ENCODE data around the gene RAB27A. TPM values are rescaled to one million over a fixed set of nuclear protein-coding genes. Genes with fewer than 3 reads are reported as not detected.
A peak's percentile ranks its signal among the peaks of the same experiment; 100 is the strongest.
"Not testable (repeated sequence)": the region's sequence is repeated elsewhere in the genome, so short reads cannot be mapped to it uniquely, and the experiment has no call there.

The RAB27A gene
- total RNA-seq (2014; rRNA removed; shearing (Covaris generic)), result 7.0 and 12.2 TPM in 2 replicates

- Histone ChIP-seq H3K9me3 (replicated peaks) (no peaks in the 10 kb centered on the region), H3K36me3 (no peaks in the 10 kb centered on the region), H3K27ac (peak within 1 kb of the TSS; percentile 70), H3K27me3 (no peaks in the 10 kb centered on the region), H3K4me3 (peak within 1 kb of the TSS; percentile 80), H3K4me1 (peaks cover 4% of the 10 kb centered on the region)
- peak; percentile 80 to 84 for DNase-seq
Observed at GRCh38 chr15:55289746-55290527, at the start of gene RAB27A. Gene RAB27A (minus strand): TSS chr15:55289813. CDS start chr15:55234934, 54,879 bp downstream.

DNA sequence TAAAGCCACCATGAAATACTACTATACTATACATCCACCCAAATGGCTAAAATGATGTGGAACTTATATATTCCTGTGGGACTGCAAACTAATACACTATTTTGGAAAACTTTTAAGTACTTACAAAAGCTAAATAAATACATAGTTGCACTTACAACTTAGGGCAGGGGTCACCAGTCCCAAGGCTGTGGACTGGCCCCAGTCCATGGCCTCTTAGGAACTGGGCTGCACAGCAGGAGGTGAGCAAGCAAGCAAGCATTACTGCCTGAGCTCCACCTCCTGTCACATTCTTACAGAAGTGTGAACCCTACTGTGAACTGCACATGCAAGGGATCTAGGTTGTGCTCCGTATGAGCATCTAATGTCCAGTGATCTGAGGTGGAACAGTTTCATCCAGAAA lies 47.5 kb upstream of the RAB27A start:
- Histone ChIP-seq H3K36me3 (no peaks in the 10 kb centered on the region), H3K27ac (no peak overlapping the region), H3K4me1 (no peaks in the 10 kb centered on the region), H3K4me3 (no peak overlapping the region), H3K27me3 (no peaks in the 10 kb centered on the region), H3K9me3 (replicated peaks) (no peaks in the 10 kb centered on the region)
- DNase-seq, result no peak

- no peaks in the 10 kb centered on the region for H3K36me3 ChIP-seq
- H3K4me3 ChIP-seq, result no peak overlapping the region
- no peaks in the 10 kb centered on the region for H3K9me3 ChIP-seq (replicated peaks)
- no peaks in the 10 kb centered on the region for H3K27me3 ChIP-seq
- no peak for DNase-seq
- no peaks in the 10 kb centered on the region for H3K4me1 ChIP-seq
- H3K27ac ChIP-seq, result no peak overlapping the region
Observed at GRCh38 chr15:55334997-55335396, 45.4 kb upstream of the RAB27A start.

- H3K36me3 ChIP-seq, result no peaks in the 10 kb centered on the region
- H3K27ac ChIP-seq, result no peak overlapping the region
- H3K4me1 ChIP-seq, result no peaks in the 10 kb centered on the region
- no peak for DNase-seq
- no peaks in the 10 kb centered on the region for H3K9me3 ChIP-seq (replicated peaks)
- no peak overlapping the region for H3K4me3 ChIP-seq
- no peaks in the 10 kb centered on the region for H3K27me3 ChIP-seq
Observed at GRCh38 chr15:55334371-55334770, 44.8 kb upstream of the RAB27A start.

DNA sequence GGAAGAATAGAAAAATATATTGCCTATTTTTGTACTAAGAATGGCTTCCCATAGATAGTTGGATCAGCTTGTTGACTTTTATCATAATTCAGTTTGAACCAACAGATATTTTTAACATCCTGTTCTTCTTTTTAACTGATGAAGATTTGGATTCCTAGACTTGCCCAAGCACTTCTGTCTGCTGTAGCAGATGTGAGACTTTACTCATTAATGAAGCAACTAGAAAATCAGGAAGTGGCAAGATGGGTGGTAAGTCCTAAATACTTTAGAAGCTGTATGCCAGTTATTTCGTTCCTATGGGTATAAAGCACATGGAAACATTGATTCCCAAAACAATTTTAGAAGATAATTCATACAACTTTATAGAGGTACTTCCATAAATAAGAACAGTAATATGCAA lies 37.8 kb upstream of the RAB27A start:
- Histone ChIP-seq H3K4me1 (no peaks in the 10 kb centered on the region), H3K27me3 (no peaks in the 10 kb centered on the region), H3K27ac (no peak overlapping the region), H3K4me3 (no peak overlapping the region), H3K36me3 (no peaks in the 10 kb centered on the region), H3K9me3 (replicated peaks) (no peaks in the 10 kb centered on the region)
- DNase-seq, result no peak

- no peaks in the 10 kb centered on the region for H3K27me3 ChIP-seq
- no peaks in the 10 kb centered on the region for H3K9me3 ChIP-seq (replicated peaks)
- no peak overlapping the region for H3K27ac ChIP-seq
- H3K4me3 ChIP-seq, result no peak overlapping the region
- H3K36me3 ChIP-seq, result no peaks in the 10 kb centered on the region
- DNase-seq, result no peak
- no peaks in the 10 kb centered on the region for H3K4me1 ChIP-seq
Observed at GRCh38 chr15:55322467-55322866, 32.9 kb upstream of the RAB27A start.

DNA sequence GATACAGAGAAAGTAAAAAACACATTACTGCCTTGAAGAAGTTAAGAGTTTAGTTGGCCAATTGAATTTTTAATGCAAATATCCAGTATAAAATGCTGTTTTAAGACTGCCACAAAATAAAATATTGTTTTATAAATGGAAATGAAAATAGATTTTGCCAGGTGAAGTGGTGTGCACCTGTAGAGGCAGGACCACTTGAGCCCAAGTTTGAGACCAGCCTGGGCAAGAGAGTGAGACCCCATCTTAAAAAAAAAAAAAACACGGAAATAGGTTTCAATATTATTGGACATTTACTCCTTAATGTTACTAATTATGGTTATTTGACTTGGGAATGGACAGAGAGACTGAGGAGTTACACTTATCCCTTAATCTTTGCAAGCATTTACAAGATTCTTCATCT lies 31.4 kb upstream of the RAB27A start:
- Histone ChIP-seq H3K9me3 (replicated peaks) (no peaks in the 10 kb centered on the region), H3K27me3 (no peaks in the 10 kb centered on the region), H3K36me3 (no peaks in the 10 kb centered on the region), H3K4me1 (no peaks in the 10 kb centered on the region), H3K27ac (no peak overlapping the region), H3K4me3 (no peak overlapping the region)
- no peak for DNase-seq

DNA sequence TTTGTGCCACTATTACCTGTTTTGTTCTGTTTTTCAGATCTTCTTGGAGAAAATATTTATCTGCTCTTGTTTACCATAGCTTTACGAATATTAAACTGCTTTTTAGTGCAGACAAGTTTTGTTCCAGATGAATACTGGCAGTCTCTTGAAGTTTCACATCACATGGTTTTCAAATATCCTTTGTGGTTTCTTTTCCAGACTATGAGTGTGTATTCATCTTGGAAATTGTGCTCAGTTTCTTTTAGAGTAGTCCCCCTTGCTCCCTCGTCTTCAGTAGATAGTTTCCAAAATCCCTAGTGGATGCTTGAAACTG lies 30.6 kb upstream of the RAB27A start:
- no peaks in the 10 kb centered on the region for H3K9me3 ChIP-seq (replicated peaks)
- no peak overlapping the region for H3K4me3 ChIP-seq
- no peak for DNase-seq
- no peak overlapping the region for H3K27ac ChIP-seq
- no peaks in the 10 kb centered on the region for H3K4me1 ChIP-seq
- H3K36me3 ChIP-seq, result no peaks in the 10 kb centered on the region
- no peaks in the 10 kb centered on the region for H3K27me3 ChIP-seq

DNA sequence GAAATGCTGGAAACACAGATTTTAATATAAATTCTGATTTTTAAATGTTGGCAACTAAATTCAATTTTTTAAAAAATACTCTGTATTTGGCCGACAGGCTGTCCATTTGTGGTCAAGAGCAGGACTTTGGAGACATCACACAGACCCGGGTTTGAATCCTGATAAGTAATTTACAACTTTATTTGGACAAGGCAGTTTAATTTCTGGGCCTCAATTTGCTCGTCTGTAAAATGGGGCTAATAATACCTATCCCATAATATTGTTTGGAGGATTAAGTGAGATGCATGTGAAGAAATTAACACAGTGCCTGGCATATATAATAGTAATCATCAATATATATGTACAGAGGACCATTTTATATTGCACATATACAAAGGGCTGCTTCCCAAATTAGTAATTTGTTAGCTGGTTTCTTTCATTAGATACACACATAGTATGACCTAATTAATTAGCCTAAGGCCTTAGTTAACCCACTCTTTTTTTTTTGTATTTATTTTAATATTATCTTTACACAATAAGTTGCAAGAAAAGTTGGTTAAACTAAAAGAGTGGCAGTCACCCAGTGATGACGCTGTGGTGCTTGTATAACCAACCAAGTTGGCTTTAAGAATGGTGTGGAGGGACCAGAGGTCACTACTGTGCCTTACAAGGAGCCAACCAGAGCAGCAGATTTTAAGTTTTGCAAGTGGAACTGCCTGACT lies 30.1 kb upstream of the RAB27A start:
- H3K9me3 ChIP-seq (replicated peaks), result no peaks in the 10 kb centered on the region
- H3K4me1 ChIP-seq, result no peaks in the 10 kb centered on the region
- H3K27me3 ChIP-seq, result no peaks in the 10 kb centered on the region
- H3K27ac ChIP-seq, result peak overlapping the region; percentile 76
- no peaks in the 10 kb centered on the region for H3K36me3 ChIP-seq
- H3K4me3 ChIP-seq, result peak overlapping the region; percentile 82
- peak in 1 of 2 experiments; percentile 8 for DNase-seq

DNA sequence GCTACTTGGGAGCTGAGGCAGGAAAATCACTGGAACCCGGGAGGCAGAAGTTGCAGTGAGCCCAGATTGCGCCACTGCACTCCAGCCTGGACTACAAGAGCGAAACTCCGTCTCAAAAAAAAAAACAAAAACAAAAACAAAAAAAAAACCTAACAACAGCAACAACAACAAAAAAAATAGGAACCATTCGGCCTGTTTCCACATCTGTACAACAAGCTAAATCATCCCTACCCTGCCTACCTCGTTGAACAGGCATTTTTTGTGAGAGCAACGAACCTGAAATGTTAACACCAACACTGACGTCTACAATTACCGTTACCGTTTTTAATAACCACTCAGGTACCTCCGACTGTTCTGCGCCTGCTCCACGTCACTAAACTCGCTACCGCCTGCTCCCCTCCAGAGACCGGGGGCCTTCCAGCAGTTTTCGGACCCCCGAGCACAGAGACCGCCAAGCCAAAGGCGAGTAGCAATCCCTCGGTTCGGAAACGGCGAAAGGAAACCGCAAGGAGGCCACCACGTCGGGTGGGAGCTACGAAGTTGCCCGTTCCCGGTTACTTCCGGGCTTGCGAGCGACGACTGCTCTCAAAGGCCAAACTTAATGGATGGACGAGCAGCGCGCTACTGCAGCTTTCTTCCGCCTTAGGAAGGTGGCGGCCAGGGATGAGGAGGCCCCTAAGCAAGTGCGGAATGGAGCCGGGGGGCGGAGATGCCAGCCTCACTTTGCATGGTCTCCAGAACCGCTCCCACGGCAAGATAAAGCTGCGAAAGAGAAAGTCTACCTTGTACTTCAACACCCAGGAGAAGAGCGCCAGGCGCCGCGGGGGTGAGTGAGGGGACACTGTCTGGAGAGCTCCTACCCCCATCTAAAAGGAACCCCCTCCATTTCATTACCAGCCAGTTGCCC lies 29.2 kb upstream of the RAB27A start, which contains the start of the genes PIGB and PIGBOS1:
Gene PIGB (plus strand): TSS at position 635 of the 907 bp plus-strand sequence. CDS start 29 bp downstream, at position 664.
Gene PIGBOS1 (minus strand): TSS at position 536 of the 907 bp plus-strand sequence. CDS start 1,331 bp downstream, outside the sequence.
- no peaks in the 10 kb centered on the region for H3K27me3 ChIP-seq
- peak within 1 kb of the TSS; percentile 76 for H3K27ac ChIP-seq
- peak within 1 kb of the TSS; percentile 82 for H3K4me3 ChIP-seq
- no peaks in the 10 kb centered on the region for H3K4me1 ChIP-seq
- H3K9me3 ChIP-seq (replicated peaks), result no peaks in the 10 kb centered on the region
- peaks cover under 1% of the 10 kb centered on the region; the same call in 1 of the 2 replicates for H3K36me3 ChIP-seq
- peak; percentile 89 to 90 for DNase-seq

DNA sequence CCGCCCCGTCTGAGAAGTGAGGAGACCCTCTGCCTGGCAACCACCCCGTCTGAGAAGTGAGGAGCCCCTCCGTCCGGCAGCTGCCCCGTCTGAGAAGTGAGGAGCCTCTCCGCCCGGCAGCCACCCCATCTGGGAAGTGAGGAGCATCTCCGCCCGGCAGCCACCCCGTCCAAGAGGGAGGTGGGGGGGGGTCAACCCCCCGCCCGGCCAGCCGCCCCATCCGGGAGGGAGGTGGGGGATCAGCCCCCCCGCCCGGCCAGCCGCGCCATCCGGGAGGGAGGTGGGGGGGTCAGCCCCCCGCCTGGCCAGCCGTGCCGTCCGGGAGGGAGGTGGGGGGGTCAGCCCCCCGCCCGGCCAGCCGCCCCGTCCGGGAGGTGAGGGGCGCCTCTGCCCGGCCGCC lies 13.2 kb upstream of the RAB27A start:
- not testable (repeated sequence) for H3K27ac ChIP-seq; H3K9me3 ChIP-seq (replicated peaks); H3K27me3 ChIP-seq; H3K36me3 ChIP-seq; H3K4me1 ChIP-seq; DNase-seq; H3K4me3 ChIP-seq

DNA sequence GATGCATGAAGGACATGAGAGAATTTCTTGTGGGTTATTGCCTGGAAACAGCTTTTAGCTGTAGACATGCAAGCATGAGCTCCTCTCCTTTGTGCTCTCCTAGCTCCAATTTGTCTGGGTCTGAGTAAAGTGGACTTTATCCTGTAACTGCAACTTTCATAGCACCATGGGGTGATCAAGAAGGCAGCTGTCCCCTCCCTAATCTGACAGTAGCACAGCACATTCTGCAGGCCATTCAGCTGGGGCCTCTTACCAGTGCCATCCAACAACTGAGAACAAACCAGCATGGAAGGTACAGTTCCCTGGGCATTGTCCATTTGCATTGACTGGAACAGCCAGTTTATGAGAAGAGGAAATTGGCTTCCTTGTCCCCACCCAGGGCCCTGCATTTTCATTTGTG lies 7.7 kb upstream of the RAB27A start:
- no peaks in the 10 kb centered on the region for H3K4me1 ChIP-seq
- H3K27ac ChIP-seq, result no peak overlapping the region
- no peaks in the 10 kb centered on the region for H3K36me3 ChIP-seq
- no peak overlapping the region for H3K4me3 ChIP-seq
- no peak for DNase-seq
- no peaks in the 10 kb centered on the region for H3K27me3 ChIP-seq
- H3K9me3 ChIP-seq (replicated peaks), result no peaks in the 10 kb centered on the region

DNA sequence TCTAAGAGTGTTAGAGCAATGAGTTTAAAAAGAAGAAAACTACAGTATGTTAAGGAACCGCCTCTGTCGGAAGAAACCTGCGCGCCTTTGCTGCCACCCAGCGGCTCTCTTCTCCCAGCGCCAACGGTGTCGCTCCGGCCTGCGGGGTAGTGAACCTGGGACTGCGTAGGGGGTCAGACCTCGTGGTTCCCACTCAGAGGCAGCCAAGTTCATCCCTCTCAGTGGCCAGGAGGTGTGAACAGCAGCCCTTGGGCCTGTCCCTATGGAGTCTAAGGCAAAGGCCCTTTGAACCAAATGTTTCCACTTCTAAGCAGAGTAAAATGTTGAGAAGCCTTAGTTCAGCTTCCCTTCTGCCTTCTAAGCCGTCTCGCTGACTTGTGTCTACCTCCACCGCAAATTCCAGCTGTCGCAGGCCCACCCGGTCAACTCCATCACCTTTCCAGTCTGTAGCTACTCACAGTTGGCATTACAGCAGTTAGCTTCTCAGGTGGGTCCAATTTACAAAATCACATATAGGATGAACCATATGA lies 980 bp upstream of the RAB27A start:
- H3K4me1 ChIP-seq, result peaks cover 4% of the 10 kb centered on the region
- H3K27me3 ChIP-seq, result no peaks in the 10 kb centered on the region
- no peaks in the 10 kb centered on the region for H3K9me3 ChIP-seq (replicated peaks)
- peak overlapping the region; percentile 80 for H3K4me3 ChIP-seq
- no peaks in the 10 kb centered on the region for H3K36me3 ChIP-seq
- H3K27ac ChIP-seq, result peak overlapping the region; percentile 70
- peak; percentile 78 to 89 for DNase-seq

DNA sequence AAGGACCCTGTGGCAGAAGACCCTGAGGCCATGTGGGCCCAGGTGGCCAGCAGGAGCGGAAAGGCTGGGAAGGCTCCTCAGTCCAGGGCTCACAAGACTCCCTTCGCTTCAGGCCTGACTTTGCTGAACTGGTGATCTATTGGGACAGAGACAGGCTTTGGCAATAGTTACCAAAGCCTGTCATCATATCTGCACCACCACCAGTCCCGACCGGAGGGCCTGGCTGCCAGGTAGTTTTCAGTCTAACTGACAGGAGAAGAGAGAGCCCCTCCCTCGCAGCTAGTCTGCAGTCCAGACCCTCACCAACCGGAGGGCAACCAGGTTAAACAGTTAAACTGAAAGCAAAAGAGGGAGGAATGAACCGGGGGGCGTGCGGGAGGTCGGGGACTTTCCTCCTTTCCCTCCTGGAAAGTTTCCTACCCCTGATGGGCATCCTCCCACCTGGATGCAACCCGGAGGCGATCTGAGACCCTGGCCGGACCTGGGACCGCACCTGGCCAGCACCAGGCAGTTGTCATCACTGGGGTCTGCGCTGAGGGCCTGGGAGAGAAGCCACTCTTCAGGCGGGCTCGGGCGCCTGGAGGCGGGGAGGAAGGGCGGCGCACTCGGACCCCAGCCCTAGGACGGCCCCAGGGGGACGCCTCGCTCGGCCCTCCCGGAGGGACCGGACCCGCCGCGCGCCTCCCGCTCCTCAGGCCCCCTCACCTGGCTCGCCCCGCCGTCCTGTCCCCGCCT lies 435 bp downstream of the RAB27A start:
- H3K4me3 ChIP-seq, result peak overlapping the region; percentile 80
- DNase-seq, result peak; percentile 52 to 75
- H3K36me3 ChIP-seq, result no peaks in the 10 kb centered on the region
- peaks cover 4% of the 10 kb centered on the region for H3K4me1 ChIP-seq
- no peaks in the 10 kb centered on the region for H3K9me3 ChIP-seq (replicated peaks)
- no peaks in the 10 kb centered on the region for H3K27me3 ChIP-seq
- H3K27ac ChIP-seq, result peak overlapping the region; percentile 70

Data from SJCRH30 (cell line).